AG09309 (cell line): Measurements from ENCODE around the gene CEMIP.

Experiments used
- DNase-seq: peaks from one replicate; pipeline ENCODE4 v3.0.0-alpha.2; 2010; ENCODE audit warnings: low read depth
- H3K4me3 ChIP-seq: 2 replicates; pipeline ENCODE4 v1.5.1; 2011; ENCODE audit warnings: mild to moderate bottlenecking, low read depth, low read length, moderate library complexity; ENCODE audit not compliant: control insufficient read depth
- TF ChIP-seq, protein P1 (sequence below): IDR thresholded peaks from 2 replicates; pipeline ENCODE4 v1.5.1; 2011; ENCODE audit warnings: mild to moderate bottlenecking, low read depth, low read length, inconsistent platforms; ENCODE audit not compliant: insufficient read depth, control insufficient read depth; ENCODE audit errors: missing control alignments

Gene CEMIP

DNA sequence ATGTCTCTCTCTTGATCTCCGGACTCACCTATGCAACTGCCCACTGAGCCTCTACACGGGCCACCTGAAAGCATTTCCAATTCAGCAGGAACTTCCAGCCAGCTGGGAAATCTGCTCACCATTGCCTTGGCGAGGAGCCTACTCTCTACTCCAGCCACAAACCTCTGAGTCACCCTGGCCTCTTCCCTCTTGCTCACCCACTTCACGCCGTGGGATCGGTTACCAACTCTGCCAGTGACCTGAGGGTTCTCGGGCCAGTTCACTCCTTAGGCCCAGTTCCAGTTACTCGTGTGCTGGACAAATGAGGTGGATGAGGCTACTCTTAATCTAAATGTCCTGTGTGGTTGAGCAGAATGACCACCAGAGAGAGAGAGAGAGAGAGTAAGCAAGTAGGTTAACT lies 70.1 kb downstream of the CEMIP start:
- peak; percentile 54 for DNase-seq
- no peak overlapping the region for H3K4me3 ChIP-seq
- TF ChIP-seq, protein P1, sequence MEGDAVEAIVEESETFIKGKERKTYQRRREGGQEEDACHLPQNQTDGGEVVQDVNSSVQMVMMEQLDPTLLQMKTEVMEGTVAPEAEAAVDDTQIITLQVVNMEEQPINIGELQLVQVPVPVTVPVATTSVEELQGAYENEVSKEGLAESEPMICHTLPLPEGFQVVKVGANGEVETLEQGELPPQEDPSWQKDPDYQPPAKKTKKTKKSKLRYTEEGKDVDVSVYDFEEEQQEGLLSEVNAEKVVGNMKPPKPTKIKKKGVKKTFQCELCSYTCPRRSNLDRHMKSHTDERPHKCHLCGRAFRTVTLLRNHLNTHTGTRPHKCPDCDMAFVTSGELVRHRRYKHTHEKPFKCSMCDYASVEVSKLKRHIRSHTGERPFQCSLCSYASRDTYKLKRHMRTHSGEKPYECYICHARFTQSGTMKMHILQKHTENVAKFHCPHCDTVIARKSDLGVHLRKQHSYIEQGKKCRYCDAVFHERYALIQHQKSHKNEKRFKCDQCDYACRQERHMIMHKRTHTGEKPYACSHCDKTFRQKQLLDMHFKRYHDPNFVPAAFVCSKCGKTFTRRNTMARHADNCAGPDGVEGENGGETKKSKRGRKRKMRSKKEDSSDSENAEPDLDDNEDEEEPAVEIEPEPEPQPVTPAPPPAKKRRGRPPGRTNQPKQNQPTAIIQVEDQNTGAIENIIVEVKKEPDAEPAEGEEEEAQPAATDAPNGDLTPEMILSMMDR, result no peak

DNA sequence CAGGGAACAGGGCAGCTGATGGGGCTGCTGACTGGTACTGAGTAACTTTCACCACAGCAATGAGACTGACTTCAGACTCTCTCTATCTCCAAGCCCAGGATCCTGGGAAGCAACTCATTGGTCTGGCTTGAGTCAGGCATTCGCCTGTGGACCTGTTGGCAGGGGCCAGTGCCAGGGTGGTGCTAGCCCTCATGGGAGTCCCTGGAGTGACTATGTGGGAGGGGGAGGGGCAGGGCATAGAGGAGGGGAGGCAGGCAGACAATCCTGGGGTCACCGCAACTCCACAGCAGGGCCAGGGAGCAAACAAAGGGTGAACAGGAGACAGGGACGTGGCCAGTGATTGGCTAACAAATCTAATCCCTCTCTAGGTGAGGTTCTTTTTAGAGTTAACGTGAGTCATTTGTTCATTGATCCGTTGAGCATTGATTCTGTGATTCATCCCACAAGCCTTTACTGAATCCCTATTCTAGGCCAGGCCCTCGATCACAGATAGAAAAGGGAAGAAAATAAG lies 71.8 kb downstream of the CEMIP start:
- TF ChIP-seq, protein P1, result no peak
- no peak for DNase-seq
- H3K4me3 ChIP-seq, result no peak overlapping the region

DNA sequence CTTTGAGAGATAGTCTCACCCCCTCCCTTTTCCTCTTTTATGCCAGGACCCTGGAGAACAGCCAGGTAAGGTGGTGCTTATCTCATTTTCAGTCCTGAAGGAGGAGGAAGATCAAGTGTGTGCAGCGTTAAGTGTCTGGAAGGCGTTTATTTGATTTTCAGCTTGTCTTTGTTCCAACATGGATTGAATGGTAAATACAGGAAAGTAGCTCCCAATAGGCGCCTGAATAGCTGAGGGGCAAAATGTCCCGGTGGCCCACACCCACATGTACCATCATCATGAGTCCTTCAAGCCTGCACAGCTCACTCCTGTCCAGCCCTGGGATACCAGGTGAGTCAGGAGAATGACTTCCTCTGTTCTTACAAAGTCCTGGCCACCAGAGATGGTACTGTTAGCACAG lies 73.5 kb downstream of the CEMIP start:
- TF ChIP-seq, protein P1, result no peak
- H3K4me3 ChIP-seq, result no peak overlapping the region
- no peak for DNase-seq

DNA sequence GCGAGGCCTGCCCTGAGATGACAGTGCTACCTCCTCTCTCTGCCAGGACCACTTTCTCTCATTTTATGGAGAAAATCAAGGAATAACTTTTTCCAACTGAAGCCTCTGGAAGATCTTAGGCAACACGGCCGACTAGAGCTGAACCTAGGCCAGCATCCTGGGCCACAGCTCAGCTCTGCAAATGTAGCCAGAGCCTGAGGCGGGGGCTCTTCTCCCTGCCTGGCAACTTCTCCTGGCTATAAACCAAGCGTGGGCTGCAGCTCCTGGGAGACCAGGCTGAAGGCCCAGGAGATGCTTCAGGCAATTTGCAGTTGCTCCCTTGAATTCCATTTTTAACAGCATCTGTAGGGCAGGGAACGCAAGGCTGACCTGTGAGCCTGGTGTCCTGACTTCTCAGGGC lies 74.9 kb downstream of the CEMIP start:
- H3K4me3 ChIP-seq, result no peak overlapping the region
- TF ChIP-seq, protein P1, result no peak
- no peak for DNase-seq

DNA sequence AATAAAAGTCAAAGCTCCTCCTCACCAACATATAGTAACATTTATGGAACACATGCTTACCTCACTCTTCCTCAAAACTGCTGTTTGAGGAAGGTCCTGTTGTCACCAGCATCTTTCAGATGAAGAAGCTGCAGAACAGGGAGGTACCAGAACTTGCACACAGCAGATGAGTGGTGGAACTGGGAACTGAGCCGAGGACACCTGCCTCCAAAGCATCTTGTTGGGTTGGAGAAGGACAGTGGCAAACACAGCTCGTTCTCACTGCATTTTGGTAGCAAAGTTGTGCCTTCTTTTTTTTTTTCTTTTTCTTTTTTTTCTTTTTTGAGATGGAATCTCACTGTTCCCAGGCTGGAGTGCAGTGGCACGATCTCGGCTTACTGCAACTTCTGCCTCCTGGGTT lies 76.0 kb downstream of the CEMIP start:
- no peak for DNase-seq
- TF ChIP-seq, protein P1, result no peak
- no peak overlapping the region for H3K4me3 ChIP-seq

DNA sequence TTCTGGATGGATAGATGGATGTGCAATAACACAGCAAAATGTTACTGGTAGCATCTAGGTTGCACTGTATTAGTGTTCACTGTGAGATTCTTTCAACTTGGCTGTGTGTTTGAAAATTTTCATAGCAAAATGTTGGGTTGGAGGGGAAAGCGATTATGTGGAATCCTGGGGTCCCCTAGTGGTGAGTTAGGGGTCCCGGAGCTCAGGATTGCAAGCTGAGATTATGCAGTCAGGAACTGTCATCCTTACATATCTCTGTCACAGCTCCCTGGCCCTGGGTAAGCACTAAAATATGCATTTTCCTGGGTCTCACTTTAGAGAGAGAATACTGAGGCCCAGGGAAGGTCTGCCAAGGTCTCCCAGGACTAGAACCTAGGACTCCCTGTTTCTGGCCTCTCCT lies 77.2 kb downstream of the CEMIP start:
- TF ChIP-seq, protein P1, result peak; percentile 17
- no peak for DNase-seq
- no peak overlapping the region for H3K4me3 ChIP-seq
